ENCODE data around the gene SLC4A11. TPM values are rescaled to one million over a fixed set of nuclear protein-coding genes. Genes with fewer than 3 reads are reported as not detected.

Gene SLC4A11
- polyA plus RNA-seq, 1 donor (not counting 4 experiments of a cell fraction or from before 2014, with no cell fraction given), result 4.7 TPM

DNA sequence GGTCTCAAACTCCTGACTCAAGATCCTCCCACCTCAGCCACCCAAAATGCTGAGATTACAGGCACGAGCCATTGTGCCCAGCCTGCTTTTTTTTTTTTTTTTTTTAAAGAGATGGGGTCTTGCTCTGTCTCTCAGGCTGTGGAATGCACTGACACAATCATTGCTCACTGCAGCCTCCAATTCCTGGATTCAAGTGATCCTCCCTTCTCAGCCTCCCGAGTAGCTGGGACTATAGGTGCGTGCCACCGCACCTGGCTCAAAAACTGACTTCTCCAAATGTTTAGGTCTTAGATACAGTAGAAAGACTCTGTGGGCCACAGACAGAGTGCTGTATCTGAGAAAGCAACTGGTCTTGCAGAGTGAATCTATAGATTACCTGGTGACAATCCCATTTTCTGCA is 31.1 kb upstream of the SLC4A11 start:
- Histone ChIP-seq H3K4me3 (ENCODE audit: control insufficient read depth in 2 of 3, extremely low read depth in 1 of 3, insufficient read depth in 2 of 3, low read depth in 1 of 3, low read length in 3 of 3) (no peak overlapping the region), H3K9ac (ENCODE audit: control insufficient read depth, extremely low read depth, insufficient read depth, low read length) (no peak overlapping the region), H2AFZ (ENCODE audit: control insufficient read depth, low read length) (no peak overlapping the region), H3K9me1 (ENCODE audit: control insufficient read depth, extremely low read depth, insufficient read depth, low read length) (no peaks in the 10 kb centered on the region), H3K9me3 (ENCODE audit: control insufficient read depth, low read depth, low read length) (no peaks in the 10 kb centered on the region), H3K27ac (ENCODE audit: control insufficient read depth, insufficient read depth, low read length) (no peak overlapping the region), H3K4me1 (ENCODE audit: control insufficient read depth, extremely low read depth, insufficient read depth, low read length) (no peaks in the 10 kb centered on the region), H3K4me2 (ENCODE audit: control insufficient read depth, extremely low read depth, insufficient read depth, low read depth, low read length) (no peak overlapping the region), H3K27me3 (ENCODE audit: control insufficient read depth, extremely low read depth, insufficient read depth, low read length) (no peaks in the 10 kb centered on the region), H4K20me1 (ENCODE audit: control insufficient read depth, extremely low read depth, insufficient read depth, low read length) (no peaks in the 10 kb centered on the region), H3K36me3 (ENCODE audit: control insufficient read depth in 2 of 2, extremely low read depth in 1 of 2, insufficient read depth in 2 of 2, low read length in 2 of 2) (peaks cover 7 to 16% of the 10 kb centered on the region in 2 experiments), H3K79me2 (ENCODE audit: control insufficient read depth, insufficient read depth, low read length) (no peaks in the 10 kb centered on the region)
- TF ChIP-seq, protein P1, sequence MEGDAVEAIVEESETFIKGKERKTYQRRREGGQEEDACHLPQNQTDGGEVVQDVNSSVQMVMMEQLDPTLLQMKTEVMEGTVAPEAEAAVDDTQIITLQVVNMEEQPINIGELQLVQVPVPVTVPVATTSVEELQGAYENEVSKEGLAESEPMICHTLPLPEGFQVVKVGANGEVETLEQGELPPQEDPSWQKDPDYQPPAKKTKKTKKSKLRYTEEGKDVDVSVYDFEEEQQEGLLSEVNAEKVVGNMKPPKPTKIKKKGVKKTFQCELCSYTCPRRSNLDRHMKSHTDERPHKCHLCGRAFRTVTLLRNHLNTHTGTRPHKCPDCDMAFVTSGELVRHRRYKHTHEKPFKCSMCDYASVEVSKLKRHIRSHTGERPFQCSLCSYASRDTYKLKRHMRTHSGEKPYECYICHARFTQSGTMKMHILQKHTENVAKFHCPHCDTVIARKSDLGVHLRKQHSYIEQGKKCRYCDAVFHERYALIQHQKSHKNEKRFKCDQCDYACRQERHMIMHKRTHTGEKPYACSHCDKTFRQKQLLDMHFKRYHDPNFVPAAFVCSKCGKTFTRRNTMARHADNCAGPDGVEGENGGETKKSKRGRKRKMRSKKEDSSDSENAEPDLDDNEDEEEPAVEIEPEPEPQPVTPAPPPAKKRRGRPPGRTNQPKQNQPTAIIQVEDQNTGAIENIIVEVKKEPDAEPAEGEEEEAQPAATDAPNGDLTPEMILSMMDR (optimal IDR thresholded peaks at IDR 0.05 in 1 of 3, IDR thresholded peaks at IDR 0.05 in 1 of 3, conservative IDR thresholded peaks at IDR 0.05 in 1 of 3; ENCODE audit: extremely low read depth in 1 of 3, insufficient read depth in 2 of 3, low read length in 3 of 3), result no peak
- TF ChIP-seq EZH2 (IDR thresholded peaks at IDR 0.05; ENCODE audit: low read length), result no peak
- DNase-seq (ENCODE audit: low read depth, low spot score), result no peak
- dilution Hi-C loops (cut with MboI; ENCODE audit: extremely low pct_ligation_motif_present, low sequenced_read_pairs), result no loop called here
- FAIRE-seq, result no peak

DNA sequence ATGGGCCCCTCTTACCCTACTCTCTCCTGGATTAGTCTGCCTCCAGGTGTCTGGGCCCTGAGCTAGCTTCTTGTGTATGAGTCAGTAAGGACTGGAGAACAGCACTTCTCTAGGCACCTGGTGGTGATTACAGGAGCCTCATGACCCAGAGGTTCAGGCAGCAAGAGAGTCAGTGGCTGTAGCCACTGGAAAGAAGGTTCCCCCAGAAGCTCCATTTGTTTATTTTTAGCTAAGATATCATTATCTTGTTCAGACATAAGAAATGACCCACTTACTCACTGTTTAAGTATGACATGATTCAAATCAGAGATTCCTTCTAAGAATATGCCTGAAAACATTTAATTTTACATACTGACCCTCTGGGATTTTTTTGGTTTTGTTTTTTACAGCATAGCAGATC is 23.6 kb upstream of the SLC4A11 start:
- dilution Hi-C loops (cut with MboI; ENCODE audit: extremely low pct_ligation_motif_present, low sequenced_read_pairs), result no loop called here
- FAIRE-seq (no peak), DNase-seq (ENCODE audit: low read depth, low spot score) (no peak)
- Histone ChIP-seq H3K36me3 (ENCODE audit: control insufficient read depth in 2 of 2, extremely low read depth in 1 of 2, insufficient read depth in 2 of 2, low read length in 2 of 2) (peaks cover 15 to 31% of the 10 kb centered on the region in 2 experiments), H3K4me1 (ENCODE audit: control insufficient read depth, extremely low read depth, insufficient read depth, low read length) (no peaks in the 10 kb centered on the region), H3K9ac (ENCODE audit: control insufficient read depth, extremely low read depth, insufficient read depth, low read length) (no peak overlapping the region), H3K27ac (ENCODE audit: control insufficient read depth, insufficient read depth, low read length) (no peak overlapping the region), H3K4me2 (ENCODE audit: control insufficient read depth, extremely low read depth, insufficient read depth, low read depth, low read length) (no peak overlapping the region), H3K4me3 (ENCODE audit: control insufficient read depth in 2 of 3, extremely low read depth in 1 of 3, insufficient read depth in 2 of 3, low read depth in 1 of 3, low read length in 3 of 3) (no peak overlapping the region), H3K27me3 (ENCODE audit: control insufficient read depth, extremely low read depth, insufficient read depth, low read length) (no peaks in the 10 kb centered on the region), H4K20me1 (ENCODE audit: control insufficient read depth, extremely low read depth, insufficient read depth, low read length) (no peaks in the 10 kb centered on the region), H3K9me1 (ENCODE audit: control insufficient read depth, extremely low read depth, insufficient read depth, low read length) (no peaks in the 10 kb centered on the region), H2AFZ (ENCODE audit: control insufficient read depth, low read length) (no peak overlapping the region), H3K79me2 (ENCODE audit: control insufficient read depth, insufficient read depth, low read length) (no peaks in the 10 kb centered on the region), H3K9me3 (ENCODE audit: control insufficient read depth, low read depth, low read length) (no peaks in the 10 kb centered on the region)
- TF ChIP-seq, protein P1 (optimal IDR thresholded peaks at IDR 0.05 in 1 of 3, IDR thresholded peaks at IDR 0.05 in 1 of 3, conservative IDR thresholded peaks at IDR 0.05 in 1 of 3; ENCODE audit: extremely low read depth in 1 of 3, insufficient read depth in 2 of 3, low read length in 3 of 3), result no peak
- TF ChIP-seq EZH2 (IDR thresholded peaks at IDR 0.05; ENCODE audit: low read length), result no peak

Data from keratinocyte (primary cell).